Measurements from ENCODE around the gene DRAM2. TPM values are rescaled to one million over a fixed set of nuclear protein-coding genes. Genes with fewer than 3 reads are reported as not detected.

Gene DRAM2
- total RNA-seq, 1 experiment from 2014 or later: 34.4 TPM

DNA sequence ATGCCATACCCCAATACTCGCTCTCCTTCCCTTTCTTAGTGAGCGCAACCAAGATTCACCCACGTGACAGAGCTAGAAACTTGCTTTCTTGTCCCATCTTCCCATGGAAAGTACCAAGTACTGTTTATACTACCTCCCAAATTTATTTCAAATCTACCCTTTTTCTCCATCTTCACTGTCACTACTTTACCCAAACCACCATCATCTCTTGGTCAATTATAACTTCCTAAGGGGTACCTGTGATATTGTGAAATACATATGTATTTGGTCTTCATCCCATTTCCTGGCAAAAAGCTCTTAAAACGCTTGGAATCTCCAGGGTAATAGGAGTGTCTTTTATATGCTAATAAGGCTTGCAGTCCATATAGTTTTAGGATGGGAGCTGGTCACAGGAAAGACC lies 8.2 kb downstream of the DRAM2 start:
- Histone ChIP-seq H3K27ac (ENCODE audit: insufficient read length, low read depth, low read length) (no peak overlapping the region), H3K23ac (ENCODE audit: insufficient read length, low read depth, low read length) (no peak overlapping the region), H2AFZ (ENCODE audit: low read length) (no peak overlapping the region), H3K14ac (ENCODE audit: insufficient read depth, low read length) (no peak overlapping the region), H3K79me2 (ENCODE audit: insufficient read depth, low read length) (no peaks in the 10 kb centered on the region), H4K5ac (ENCODE audit: insufficient read length, low read depth, low read length) (no peak overlapping the region), H3K4ac (ENCODE audit: low read depth, low read length) (no peak overlapping the region), H3K27me3 (ENCODE audit: insufficient read depth, low read length) (no peaks in the 10 kb centered on the region), H3K18ac (ENCODE audit: insufficient read length, low read depth, low read length) (no peak overlapping the region), H3K79me1 (ENCODE audit: insufficient read depth, low read depth, low read length, poor library complexity, severe bottlenecking) (no peaks in the 10 kb centered on the region), H2BK15ac (ENCODE audit: low read depth, low read length) (no peak overlapping the region), H3K4me1 (ENCODE audit: insufficient read depth, low read length) (no peaks in the 10 kb centered on the region), H2AK5ac (ENCODE audit: insufficient read length, low read length) (no peak overlapping the region), H4K91ac (ENCODE audit: insufficient read length, low read depth, low read length) (no peak overlapping the region), H3K56ac (ENCODE audit: insufficient read length, low read depth, low read length) (no peak overlapping the region), H2BK12ac (ENCODE audit: insufficient read length, low read depth, low read length) (no peak overlapping the region), H3T11ph (ENCODE audit: low read length) (no peak overlapping the region), H3K9me3 (ENCODE audit: control insufficient read depth, low read depth, low read length) (no peaks in the 10 kb centered on the region), H3K9ac (ENCODE audit: extremely low read depth, insufficient read length, low read length) (no peak overlapping the region), H4K8ac (replicated peaks; ENCODE audit: insufficient read length, low read depth, low read length) (no peak overlapping the region), H4K20me1 (ENCODE audit: control insufficient read depth, insufficient read depth, insufficient read length) (no peaks in the 10 kb centered on the region), H2BK5ac (ENCODE audit: insufficient read length, low read length) (no peak overlapping the region), H3K23me2 (ENCODE audit: insufficient read length, low read depth, low read length, poor library complexity, severe bottlenecking) (no peaks in the 10 kb centered on the region), H3K4me2 (ENCODE audit: insufficient read depth, insufficient read length, low read length) (no peak overlapping the region), H2BK20ac (ENCODE audit: low read depth, low read length, poor library complexity, severe bottlenecking) (no peak overlapping the region), H2BK120ac (ENCODE audit: low read depth, low read length, poor library complexity, severe bottlenecking) (no peak overlapping the region)
- Mint-ChIP-seq H3K27me3 (ENCODE audit: low read depth) (no peaks in the 10 kb centered on the region), H3K4me1 (peaks cover 0 to 7% of the 10 kb centered on the region in 2 experiments; a peak in 2 of 4 replicates), H3K9me3 (no peaks in the 10 kb centered on the region), H3K36me3 (ENCODE audit: insufficient read depth in 1 of 3, low read depth in 3 of 3) (peaks cover 7 to 30% (median 25%) of the 10 kb centered on the region in 3 experiments; a peak in 6 of 7 replicates), H3K27ac (no peak overlapping the region), H3K4me3 (no peak overlapping the region)
- no peak for DNase-seq
- TF ChIP-seq CTCF (conservative IDR thresholded peaks at IDR 0.05): no peak
- no CpG with 5 or more reads among the region's 4 CpGs for WGBS (ENCODE audit: extremely low coverage, insufficient read length, low lambda C conversion rate)

Measured in H9 (cell line).